Measurements from ENCODE around the gene VRK1. TPM values are rescaled to one million over a fixed set of nuclear protein-coding genes. Genes with fewer than 3 reads are reported as not detected.

The VRK1 gene
- total and polyA plus RNA-seq, 2 of the 8 experiments (the other 6 are each of a cell fraction or from before 2014, with no cell fraction given) = 24.2 to 64.8 TPM

GRCh38 chr14:96748362-96748761, 48.8 kb upstream of the VRK1 start:
- no peaks in the 10 kb centered on the region for H3K79me1 ChIP-seq (ENCODE audit: low read depth, low read length)
- peaks cover 0 to 2% of the 10 kb centered on the region in 2 experiments for H4K20me1 ChIP-seq (replicated peaks in 1 of 2; ENCODE audit: control insufficient read depth in 1 of 2, insufficient read depth in 2 of 2, low read length in 2 of 2)
- H3K79me2 ChIP-seq (ENCODE audit: control insufficient read depth in 1 of 2, insufficient read depth in 2 of 2, low read length in 2 of 2) = no peaks in the 10 kb centered on the region
- H3K27me3 ChIP-seq (replicated peaks in 1 of 4; ENCODE audit: control insufficient read depth in 3 of 4, extremely low read depth in 1 of 4, insufficient read depth in 3 of 4, low read length in 3 of 4) = no peaks in the 10 kb centered on the region
- H3K14ac ChIP-seq (ENCODE audit: insufficient read length) = no peak overlapping the region
- no peak for FAIRE-seq
- no peak overlapping the region for H4K91ac ChIP-seq (replicated peaks; ENCODE audit: insufficient read length, low read length)
- no peaks in the 10 kb centered on the region for H3K4me1 ChIP-seq (replicated peaks in 1 of 4; ENCODE audit: control insufficient read depth in 3 of 4, insufficient read depth in 4 of 4, low read length in 3 of 4)
- H4K8ac ChIP-seq (ENCODE audit: extremely low read depth, insufficient read depth, low read length) = no peak overlapping the region
- H2BK5ac ChIP-seq (ENCODE audit: low read depth, low read length) = no peak overlapping the region
- no peak overlapping the region for H3K9ac ChIP-seq (replicated peaks in 1 of 4; ENCODE audit: extremely low read depth in 1 of 4, low read depth in 3 of 4, low read length in 3 of 4)
- no peak overlapping the region for H3K23ac ChIP-seq (ENCODE audit: insufficient read length)
- no peak overlapping the region for H3K56ac ChIP-seq (replicated peaks; ENCODE audit: insufficient read length, low read depth, low read length)
- no peaks in the 10 kb centered on the region; the same call in 1 of the 2 replicates for H3K23me2 ChIP-seq (ENCODE audit: low read depth, low read length)
- CTCF ChIA-PET (ENCODE audit: partially characterized antibody) = interaction anchor here (0.7 to 1.6 kb wide), 8 partner anchors 48 to 700 kb away, joined by 3 to 7 read pairs (median 4); no protein-coding TSS in a partner anchor
- H3K4me2 ChIP-seq (ENCODE audit: insufficient read depth in 1 of 2, low read depth in 2 of 2, low read length in 2 of 2) = no peak overlapping the region
- no peak overlapping the region for H2AFZ ChIP-seq (ENCODE audit: low read length)
- WGBS, 2 experiments (ENCODE audit: extremely low coverage in 1 of 2, insufficient coverage in 1 of 2, insufficient read length in 1 of 2, insufficient replicate concordance in 2 of 2, low coverage in 1 of 2, low lambda C conversion rate in 2 of 2, missing lambda C conversion rate in 1 of 2) = 87% methylated on average over 6 of the region's 6 CpGs; no CpG with 5 or more reads in 1 of the 2 experiments
- H3K9me3 ChIP-seq (ENCODE audit: insufficient read depth in 2 of 2, low read depth in 1 of 2, low read length in 1 of 2) = no peaks in the 10 kb centered on the region
- TF ChIP-seq SAP30 (IDR thresholded peaks at IDR 0.05; ENCODE audit: insufficient read depth, insufficient replicate concordance, low read length) (no peak), TEAD4 (IDR thresholded peaks at IDR 0.05; ENCODE audit: low read depth, low read length) (no peak), POU5F1 (IDR thresholded peaks at IDR 0.05; ENCODE audit: low read depth, low read length) (no peak), HDAC6 (IDR thresholded peaks at IDR 0.05; ENCODE audit: low read depth, low read length) (no peak), BRCA1 (IDR thresholded peaks at IDR 0.05; ENCODE audit: low read depth, low read length) (no peak), GABPA (IDR thresholded peaks at IDR 0.05; ENCODE audit: borderline replicate concordance, insufficient read depth, low read length) (no peak), SRF (IDR thresholded peaks at IDR 0.05; ENCODE audit: low read depth, low read length) (no peak), RFX5 (IDR thresholded peaks at IDR 0.05; ENCODE audit: borderline replicate concordance, low read depth, low read length) (no peak), YY1 (IDR thresholded peaks at IDR 0.05; ENCODE audit: low read depth, low read length) (no peak), SUZ12 (IDR thresholded peaks at IDR 0.05; ENCODE audit: low read length) (no peak), NANOG (IDR thresholded peaks at IDR 0.05; ENCODE audit: insufficient read depth, low read depth, low read length, poor library complexity, severe bottlenecking) (no peak), FOSL1 (IDR thresholded peaks at IDR 0.05; ENCODE audit: insufficient read depth, low read depth, low read length) (no peak), GTF2F1 (IDR thresholded peaks at IDR 0.05; ENCODE audit: borderline replicate concordance, low read depth, low read length) (no peak), JUND (IDR thresholded peaks at IDR 0.05; ENCODE audit: low read length) (no peak)
- H3K4ac ChIP-seq (replicated peaks; ENCODE audit: insufficient read length, low read depth, low read length) = no peak overlapping the region
- no peak overlapping the region for H2AK5ac ChIP-seq (ENCODE audit: low read depth, low read length)
- POLR2A ChIA-PET (ENCODE audit: partially characterized antibody) = no interaction called here
- H2BK20ac ChIP-seq (ENCODE audit: low read length) = no peak overlapping the region
- no peak overlapping the region for H2BK12ac ChIP-seq (ENCODE audit: low read depth, low read length)
- no peaks in the 10 kb centered on the region for H3K36me3 ChIP-seq (ENCODE audit: control insufficient read depth in 2 of 4, insufficient read depth in 4 of 4, low read length in 3 of 4)
- H3K27ac ChIP-seq (ENCODE audit: low read depth, low read length) = no peak overlapping the region
- H2BK15ac ChIP-seq (ENCODE audit: low read length) = no peak overlapping the region
- no peak for DNase-seq (ENCODE audit: low read depth in 1 of 2, low spot score in 2 of 2)
- H2BK120ac ChIP-seq (replicated peaks; ENCODE audit: low read depth, low read length) = no peak overlapping the region
- no peak overlapping the region for H3K4me3 ChIP-seq (ENCODE audit: extremely low read depth in 1 of 4, insufficient read depth in 2 of 4, low read depth in 3 of 4, low read length in 4 of 4)
- no peak overlapping the region for H3K18ac ChIP-seq (ENCODE audit: extremely low read depth, low read length)
- H4K5ac ChIP-seq (ENCODE audit: insufficient read length, low read depth, low read length) = no peak overlapping the region

All from H1 (cell line).